Adrenal gland (tissue), 5 donors: Measurements from ENCODE around the gene KDM6A.
"Not testable (repeated sequence)": the region's sequence is repeated elsewhere in the genome, so short reads cannot be mapped to it uniquely, and the experiment has no call there.

Source experiments
- CTCF ChIP-seq, 6 experiments: fragments of 450-650 bp in 4 of 6; fragments of 200-600 bp in 2 of 6; sonication (generic) in 1 of 6; IDR thresholded peaks; 1 replicate in 5 of 6; 2 replicates in 1 of 6; pipeline versions ENCODE4 v1.5.1 to v1.8.0; 2016 to 2021; ENCODE audit warnings: antibody characterized with exemption in 6 of 6, mild to moderate bottlenecking in 2 of 6, moderate library complexity in 1 of 6
- POLR2A ChIP-seq, 2 donors: fragments of 450-650 bp; IDR thresholded peaks; one replicate each; pipeline ENCODE4 v1.6.1; 2017; ENCODE audit warnings: antibody characterized with exemption in 2 of 2, mild to moderate bottlenecking in 2 of 2, moderate library complexity in 1 of 2
- donor health status: DM: no; HTN: no; CAD: no.

- not testable (repeated sequence) for TF ChIP-seq POLR2A, CTCF (IDR thresholded peaks at IDR 0.05)
Measured at GRCh38 chrX:44999872-45000271, 126.9 kb downstream of the KDM6A start.
